K562 (cell line): ENCODE results near the gene TMA7B. TPM values are rescaled to one million over a fixed set of nuclear protein-coding genes. Genes with fewer than 3 reads are reported as not detected.

Experiments
- ATAC-seq: fragments of 200-7000 bp; cut with Tn5 transposase; 3 replicates; pipeline ENCODE4 v1.9.1; 2020; ENCODE audit warnings: moderate library complexity
- BruUV-seq: library from RNA; stranded (reverse); fragments of 400-500 nt; replicated peaks from 2 replicates; lab custom pipeline; 2021; lab: Mats Ljungman, UMichigan
- CTCF ChIA-PET: fragments of 300-600 bp; formaldehyde crosslinking; extraction: SDS; loops from one replicate; lab custom pipeline; 2021; ENCODE audit warnings: low intra/inter-chr PET ratio; lab: Yijun Ruan, JAX
- POLR2A ChIA-PET: fragments of 300-600, 350-650 bp; sonication (Branson Sonifier 250); formaldehyde crosslinking; extraction: SDS; loops from one replicate; lab custom pipeline; 2021; ENCODE audit warnings: antibody characterized with exemption, inconsistent platforms; lab: Yijun Ruan, JAX
- DNase-seq, 4 experiments: peaks; one replicate each; pipeline versions ENCODE4 v3.0.0 to v3.0.0-alpha.2; 2011 to 2018; ENCODE audit warnings: low spot score in 3 of 4, mixed read lengths in 3 of 4; ENCODE audit errors: extremely low read depth in 1 of 4
- FAIRE-seq: peaks from 2 replicates; lab custom pipeline; 2011; peaks lifted over from hg19 to GRCh38; lab: Jason Lieb, UNC
- H2AFZ ChIP-seq: 2 replicates; pipeline ENCODE4 v1.6.0; 2011; ENCODE audit warnings: low read depth, low read length, control low read depth, inconsistent platforms
- H3K27ac ChIP-seq: fragments of 200-600 bp; 3 replicates; pipeline ENCODE4 v1.8.0; 2011; ENCODE audit warnings: low read depth, mild to moderate bottlenecking, control low read depth, inconsistent platforms, low read length, moderate library complexity, mixed read lengths; ENCODE audit errors: extremely low read depth
- H3K27me3 ChIP-seq, 2 experiments: fragments of 300-600 bp in 1 of 2; 2 replicates in 1 of 2; 3 replicates in 1 of 2; pipeline versions ENCODE4 v1.6.0 to v1.8.0; 2011; ENCODE audit warnings: inconsistent platforms in 2 of 2, low read length in 2 of 2, mild to moderate bottlenecking in 1 of 2, mixed read lengths in 1 of 2, moderate library complexity in 1 of 2; ENCODE audit not compliant: control insufficient read depth in 2 of 2, insufficient read depth in 2 of 2
- H3K36me3 ChIP-seq: fragments of 300-600 bp; 3 replicates; pipeline ENCODE4 v1.8.0; 2011; ENCODE audit warnings: mild to moderate bottlenecking, low read length, inconsistent platforms; ENCODE audit not compliant: control insufficient read depth, insufficient read depth
- H3K4me1 ChIP-seq, 2 experiments: fragments of 200-600 bp in 1 of 2; replicated peaks in 1 of 2; 2 replicates in 1 of 2; 3 replicates in 1 of 2; pipeline versions ENCODE4 v1.5.1 to v1.8.0; 2011; ENCODE audit warnings: inconsistent platforms in 2 of 2, low read length in 2 of 2, mild to moderate bottlenecking in 1 of 2, mixed read lengths in 1 of 2, moderate library complexity in 1 of 2; ENCODE audit not compliant: control insufficient read depth in 2 of 2, insufficient read depth in 2 of 2
- H3K4me2 ChIP-seq: 2 replicates; pipeline ENCODE4 v1.6.1; 2011; ENCODE audit warnings: low read length, control low read depth, inconsistent platforms, mixed read lengths; ENCODE audit not compliant: insufficient read depth
- H3K4me3 ChIP-seq: fragments of 200-600 bp; sonication (generic), shearing (Covaris generic); 2 replicates; pipeline ENCODE4 v1.5.1; 2016; ENCODE audit warnings: control low read depth, inconsistent platforms
- H3K79me2 ChIP-seq: fragments of 200-600 bp; 3 replicates; pipeline ENCODE4 v1.8.0; 2011; ENCODE audit warnings: low read length, inconsistent platforms; ENCODE audit not compliant: control insufficient read depth, insufficient read depth
- H3K9ac ChIP-seq, 2 experiments: 2 replicates each; pipeline versions ENCODE4 v1.6.0 to v1.6.1; 2011; ENCODE audit warnings: low read depth in 2 of 2, low read length in 2 of 2, control low read depth in 1 of 2, inconsistent platforms in 1 of 2, mild to moderate bottlenecking in 1 of 2, mixed read lengths in 1 of 2; ENCODE audit not compliant: insufficient read depth in 1 of 2
- H3K9me1 ChIP-seq: one replicate; pipeline ENCODE4 v1.6.0; 2011; ENCODE audit warnings: inconsistent platforms, mild to moderate bottlenecking, low read length, moderate library complexity; ENCODE audit not compliant: control insufficient read depth, insufficient read depth
- H3K9me3 ChIP-seq: replicated peaks from 2 replicates; pipeline ENCODE4 v1.5.1; 2011; ENCODE audit warnings: low read depth, low read length, inconsistent platforms; ENCODE audit not compliant: control insufficient read depth, insufficient read depth
- H4K20me1 ChIP-seq: replicated peaks from 2 replicates; pipeline ENCODE4 v1.6.1; 2011; ENCODE audit warnings: low read length, inconsistent platforms, mixed read lengths; ENCODE audit not compliant: control insufficient read depth, insufficient read depth
- CBFB ChIP-seq: sonication (generic); formaldehyde crosslinking; IDR thresholded peaks from 2 replicates; pipeline ENCODE4 v1.4.0; 2020; ENCODE audit warnings: mild to moderate bottlenecking, missing genetic modification reagents
- GTF2B ChIP-seq: IDR thresholded peaks from 2 replicates; pipeline ENCODE4 v1.6.1; 2011; ENCODE audit not compliant: insufficient read length; ENCODE audit errors: extremely low read depth
- HMGXB4 ChIP-seq: sonication (generic); formaldehyde crosslinking; IDR thresholded peaks from 2 replicates; pipeline ENCODE4 v1.8.1; 2023; ENCODE audit warnings: mild to moderate bottlenecking, missing genetic modification reagents
- KAT7 ChIP-seq: sonication (generic); formaldehyde crosslinking; IDR thresholded peaks from 2 replicates; pipeline ENCODE4 v1.8.0; 2022; ENCODE audit warnings: missing genetic modification reagents, mild to moderate bottlenecking, borderline replicate concordance
- MCM2 ChIP-seq: fragments of 450-650 bp; IDR thresholded peaks from 2 replicates; pipeline ENCODE4 v1.6.1; 2017; ENCODE audit warnings: low read depth, mild to moderate bottlenecking
- NR3C1 ChIP-seq: sonication (generic); formaldehyde crosslinking; IDR thresholded peaks from 2 replicates; pipeline ENCODE4 v1.8.1; 2022; ENCODE audit warnings: missing genetic modification reagents
- SMARCB1 ChIP-seq: IDR thresholded peaks from 2 replicates; pipeline ENCODE4 v1.6.1; 2011; ENCODE audit warnings: improper control_type of control experiment, low read depth; ENCODE audit not compliant: insufficient read length
- SP1 ChIP-seq: sonication (generic); formaldehyde crosslinking; IDR thresholded peaks from 2 replicates; pipeline ENCODE4 v1.8.1; 2022; ENCODE audit warnings: mild to moderate bottlenecking, missing genetic modification reagents
- THAP12 ChIP-seq: fragments of 250-450 bp; sonication (Bioruptor Pico); IDR thresholded peaks from 2 replicates; pipeline ENCODE4 v1.9.0; 2021; ENCODE audit warnings: mild to moderate bottlenecking, inconsistent platforms
- TRIM25 ChIP-seq: fragments of 450-650 bp; IDR thresholded peaks from 2 replicates; pipeline ENCODE4 v1.7.0; 2016; ENCODE audit warnings: borderline replicate concordance
- ZNF766 ChIP-seq: fragments of 200-800 bp; sonication (Bioruptor generic); conservative IDR thresholded peaks from 2 replicates; pipeline ENCODE4 v1.6.1; 2016; ENCODE audit warnings: missing genetic modification characterization, missing compliant biosample characterization
- WGBS: fragments of 100-300 bp; shearing (Covaris generic); methylation state at CpG from one replicate; pipeline ENCODE4 v1.1.6; 2016; ENCODE audit warnings: low coverage, mixed read lengths; ENCODE audit not compliant: insufficient coverage; ENCODE audit errors: missing lambda C conversion rate; 5-methylcytosine and 5-hydroxymethylcytosine counted together
- in situ Hi-C: fragments of 300-500 bp; cut with MboI; formaldehyde crosslinking; loops from 4 replicates; pipeline ENCODE4 v1.15.0; 2018; ENCODE audit warnings: inconsistent platforms, mixed read lengths
- intact Hi-C: fragments of 100-400 bp; cut with micrococcal nuclease; formaldehyde crosslinking; loops from 2 replicates; pipeline ENCODE4 v1.14.2; 2022
- polyA plus RNA-seq, 8 experiments: library from polyadenylated mRNA; depleted of rRNA in 4 of 8; stranded (reverse) in 5 of 8; unstranded in 3 of 8; fragments of >200 nt; fragmentation: Nextera tagmentation in 2 of 8; fragmentation: Illumina TruSeq in 1 of 8; extraction: Ambion mirVana in 2 of 8; extraction: Trizol in 1 of 8; gene quantifications; 2 replicates each; pipeline versions ENCODE4 v1.2.1 to v1.2.3, GENCODE V29; 2011 to 2014; ENCODE audit warnings: inconsistent platforms in 1 of 8, missing spikeins in 1 of 8
- total RNA-seq, 7 experiments: library from RNA; depleted of rRNA in 6 of 7; stranded (reverse); fragments of >200 nt in 6 of 7; fragmentation: Illumina TruSeq in 2 of 7; extraction: Trizol in 2 of 7; gene quantifications; 2 replicates each; pipeline versions ENCODE4 v1.2.1 to v1.2.3, GENCODE V29; 2011 to 2021; ENCODE audit warnings: low replicate concordance in 1 of 7

Gene TMA7B
- total and polyA plus RNA-seq, 9 of the 15 experiments (the other 6 are each of a cell fraction or from before 2014, with no cell fraction given) = 5.6 to 14.2 (median 11.8) TPM

GRCh38 chr22:39923696-39924095 lies 36.5 kb upstream of the TMA7B start (continued):
- TF ChIP-seq CBFB (CRISPR knock-in tag) = no peak

GRCh38 chr22:39924286-39924685 lies 35.9 kb upstream of the TMA7B start:
- Histone ChIP-seq H3K36me3 (no peaks in the 10 kb centered on the region), H4K20me1 (no peaks in the 10 kb centered on the region), H3K27me3 (no peaks in the 10 kb centered on the region), H3K4me2 (no peak overlapping the region), H3K9me3 (no peaks in the 10 kb centered on the region; the same call in 1 of the 2 replicates), H3K4me3 (no peak overlapping the region), H3K9ac (no peak overlapping the region), H3K9me1 (no peaks in the 10 kb centered on the region), H3K27ac (no peak overlapping the region), H2AFZ (no peak overlapping the region), H3K4me1 (peaks cover 22 to 57% of the 10 kb centered on the region in 2 experiments; a peak in 4 of 5 replicates), H3K79me2 (peaks cover 27% of the 10 kb centered on the region; the same call in 2 of the 3 replicates)
- no TSS peak for BruUV-seq
- WGBS = 96% methylated on average over 4 of the region's 18 CpGs
- ATAC-seq (no peak), FAIRE-seq (no peak), DNase-seq (no peak)
- ChIA-PET POLR2A (no interaction called here), CTCF (no interaction called here)
- intact Hi-C loops (loop anchor here (10.0 kb wide), 1 partner anchor 69 kb away; no protein-coding TSS in a partner anchor), in situ Hi-C loops (no loop called here)
- TF ChIP-seq KAT7 (CRISPR knock-in tag) (no peak), THAP12 (CRISPR knock-in tag) (no peak), SMARCB1 (no peak), NR3C1 (no peak), ZNF766 (CRISPR knock-in tag) (no peak), GTF2B (no peak), CBFB (CRISPR knock-in tag) (no peak), TRIM25 (no peak), MCM2 (no peak), HMGXB4 (CRISPR knock-in tag) (no peak), SP1 (CRISPR knock-in tag) (no peak)
